HEK293T (cell line): ENCODE data around the gene ARFRP1.

Experiments used
- CTCF ChIA-PET: fragments of 350-600 bp; formaldehyde crosslinking; extraction: SDS; loops from one replicate; lab custom pipeline; 2021; ENCODE audit warnings: antibody characterized with exemption, inconsistent platforms; lab: Yijun Ruan, JAX
- POLR2A ChIA-PET: fragments of 350-600 bp; formaldehyde crosslinking; extraction: SDS; loops from one replicate; lab custom pipeline; 2020; ENCODE audit warnings: antibody characterized with exemption, inconsistent platforms; lab: Yijun Ruan, JAX
- DNase-seq: peaks from one replicate; pipeline ENCODE4 v3.0.0; 2012; ENCODE audit warnings: mixed read lengths; ENCODE audit errors: extremely low spot score
- ARNT ChIP-seq: fragments of 450-650 bp; IDR thresholded peaks from 2 replicates; pipeline ENCODE4 v1.6.1; 2017; ENCODE audit warnings: mild to moderate bottlenecking
- BHLHE40 ChIP-seq: fragments of 450-650 bp; IDR thresholded peaks from 2 replicates; pipeline ENCODE4 v1.6.1; 2016; ENCODE audit warnings: mild to moderate bottlenecking, moderate library complexity, borderline replicate concordance
- CTBP1 ChIP-seq: fragments of 450-650 bp; IDR thresholded peaks from 2 replicates; pipeline ENCODE4 v1.6.1; 2016; ENCODE audit warnings: borderline replicate concordance
- ELF4 ChIP-seq: fragments of 450-650 bp; IDR thresholded peaks from 2 replicates; pipeline ENCODE4 v1.6.1; 2017; ENCODE audit warnings: antibody characterized with exemption
- FOXA1 ChIP-seq: fragments of 450-650 bp; IDR thresholded peaks from 2 replicates; pipeline ENCODE4 v1.6.1; 2016; ENCODE audit warnings: mild to moderate bottlenecking
- FOXK2 ChIP-seq: fragments of 450-650 bp; IDR thresholded peaks from 2 replicates; pipeline ENCODE4 v1.6.1; 2016; ENCODE audit warnings: mild to moderate bottlenecking
- FOXM1 ChIP-seq: fragments of 450-650 bp; IDR thresholded peaks from 2 replicates; pipeline ENCODE4 v1.6.1; 2017; ENCODE audit warnings: mild to moderate bottlenecking, borderline replicate concordance
- HDGF ChIP-seq: fragments of 450-650 bp; IDR thresholded peaks from 2 replicates; pipeline ENCODE4 v1.6.1; 2017; ENCODE audit warnings: antibody characterized with exemption, borderline replicate concordance
- L3MBTL2 ChIP-seq: fragments of 450-650 bp; conservative IDR thresholded peaks from 2 replicates; pipeline ENCODE4 v1.6.1; 2016; ENCODE audit warnings: mild to moderate bottlenecking
- LEF1 ChIP-seq: fragments of 450-650 bp; IDR thresholded peaks from 2 replicates; pipeline ENCODE4 v1.6.1; 2017; ENCODE audit warnings: mild to moderate bottlenecking, borderline replicate concordance
- NFRKB ChIP-seq: fragments of 450-650 bp; IDR thresholded peaks from 2 replicates; pipeline ENCODE4 v1.6.1; 2016; ENCODE audit warnings: mild to moderate bottlenecking, moderate library complexity
- PKNOX1 ChIP-seq: fragments of 450-650 bp; IDR thresholded peaks from 2 replicates; pipeline ENCODE4 v1.6.1; 2016
- SP1 ChIP-seq: fragments of 450-650 bp; IDR thresholded peaks from 2 replicates; pipeline ENCODE4 v1.6.1; 2017
- SUZ12 ChIP-seq: fragments of 450-650 bp; IDR thresholded peaks from 2 replicates; pipeline ENCODE4 v1.6.1; 2016; ENCODE audit warnings: mild to moderate bottlenecking
- TARDBP ChIP-seq: fragments of 450-650 bp; IDR thresholded peaks from 2 replicates; pipeline ENCODE4 v1.6.1; 2016
- ZNF384 ChIP-seq: fragments of 450-650 bp; IDR thresholded peaks from 2 replicates; pipeline ENCODE4 v1.6.1; 2016

ARFRP1 gene

GRCh38 chr20:63748934-63749270 lies 41.1 kb upstream of the ARFRP1 start:
- ChIA-PET CTCF (no interaction called here), POLR2A (no interaction called here)
- TF ChIP-seq TARDBP: no peak
- TF ChIP-seq CTBP1: no peak
- no peak for TF ChIP-seq FOXK2
- no peak for TF ChIP-seq ZNF384
- no peak for TF ChIP-seq FOXA1
- TF ChIP-seq ELF4: no peak
- TF ChIP-seq BHLHE40: no peak
- no peak for TF ChIP-seq L3MBTL2
- no peak for TF ChIP-seq ARNT
- no peak for TF ChIP-seq NFRKB
- TF ChIP-seq LEF1: no peak
- TF ChIP-seq SUZ12: no peak
- no peak for TF ChIP-seq FOXM1
- TF ChIP-seq HDGF: no peak
- TF ChIP-seq PKNOX1: no peak
- no peak for TF ChIP-seq SP1
- DNase-seq: no peak

GRCh38 chr20:63748070-63748933 lies 40.5 kb upstream of the ARFRP1 start:
- TF ChIP-seq ZNF384 (no peak), LEF1 (no peak), CTBP1 (no peak), SP1 (no peak), SUZ12 (no peak), FOXM1 (no peak), HDGF (no peak), ELF4 (no peak), L3MBTL2 (no peak), FOXK2 (no peak), BHLHE40 (no peak), TARDBP (no peak), NFRKB (no peak), PKNOX1 (no peak)
- ChIA-PET POLR2A (no interaction called here), CTCF (no interaction called here)
- DNase-seq: no peak

- TF ChIP-seq SUZ12 (no peak), FOXM1 (no peak), TARDBP (no peak), PKNOX1 (no peak), FOXA1 (no peak), BHLHE40 (no peak), HDGF (no peak), L3MBTL2 (no peak)
- ChIA-PET POLR2A (no interaction called here), CTCF (no interaction called here)
- DNase-seq: no peak
These were observed 39.9 kb upstream of the ARFRP1 start for GRCh38 chr20:63747622-63748069.

DNA sequence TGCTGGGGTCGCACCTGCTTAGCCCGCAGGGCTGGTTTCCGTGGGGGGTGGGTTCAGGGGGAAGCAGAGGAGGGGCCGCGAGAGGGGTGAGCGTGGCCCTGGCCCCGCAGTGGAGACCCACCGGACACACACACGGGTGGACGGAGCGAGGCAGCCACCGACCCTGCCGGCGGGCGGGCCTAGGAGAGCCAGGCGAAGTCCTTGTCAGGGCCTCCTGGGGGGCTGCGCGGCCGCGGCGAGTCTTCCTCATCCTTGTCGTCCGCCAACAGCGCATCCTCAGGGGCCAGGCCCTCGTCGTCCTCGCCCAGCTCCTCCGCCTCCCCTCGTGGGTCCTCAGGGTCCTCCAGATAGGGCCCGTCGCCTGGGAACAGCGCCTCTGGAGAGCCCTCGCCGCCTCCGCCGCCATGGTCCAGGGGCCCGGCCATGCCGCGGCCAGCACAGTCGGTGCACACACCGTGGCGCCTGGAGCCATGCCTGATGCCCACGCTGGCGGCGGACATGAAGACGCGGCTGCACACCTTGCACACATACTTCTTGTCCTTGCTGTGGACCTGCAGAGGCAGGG lies 39.1 kb upstream of the ARFRP1 start:
- no peak for DNase-seq
- POLR2A ChIA-PET: no interaction called here
- TF ChIP-seq FOXK2 (no peak), HDGF (no peak), FOXA1 (no peak), LEF1 (no peak), FOXM1 (no peak), BHLHE40 (no peak), ZNF384 (no peak), CTBP1 (no peak), SUZ12 (no peak), NFRKB (no peak), ELF4 (no peak)
- CTCF ChIA-PET: no interaction called here

- no peak for TF ChIP-seq FOXM1
- TF ChIP-seq HDGF: no peak
- no peak for TF ChIP-seq ELF4
- TF ChIP-seq ARNT: no peak
- no peak for TF ChIP-seq FOXK2
- TF ChIP-seq TARDBP: no peak
- TF ChIP-seq ZNF384: no peak
- TF ChIP-seq FOXA1: no peak
- no peak for TF ChIP-seq LEF1
- no peak for TF ChIP-seq SUZ12
- no peak for TF ChIP-seq SP1
- no peak for TF ChIP-seq L3MBTL2
- no peak for TF ChIP-seq BHLHE40
- TF ChIP-seq NFRKB: no peak
- no peak for TF ChIP-seq CTBP1
- TF ChIP-seq PKNOX1: no peak
- ChIA-PET CTCF (no interaction called here), POLR2A (interaction anchor here (1.2 kb wide), 1 partner anchor 119 kb away, joined by 3 read pairs; the partner anchor contains the start of gene TPD52L2)
- no peak for DNase-seq
These were observed 38.4 kb upstream of the ARFRP1 start for GRCh38 chr20:63745961-63746731.
